GM21423 (cell line): ENCODE results near the gene HEBP1.
"Not testable (repeated sequence)": the region's sequence is repeated elsewhere in the genome, so short reads cannot be mapped to it uniquely, and the experiment has no call there.

Source experiments
- ATAC-seq: cut with Tn5 transposase; IDR thresholded peaks from one replicate; pipeline ENCODE4 v1.9.1; 2021; ENCODE audit warnings: mild to moderate bottlenecking, moderate library complexity; ENCODE audit not compliant: unreplicated experiment

Gene HEBP1, protein sequence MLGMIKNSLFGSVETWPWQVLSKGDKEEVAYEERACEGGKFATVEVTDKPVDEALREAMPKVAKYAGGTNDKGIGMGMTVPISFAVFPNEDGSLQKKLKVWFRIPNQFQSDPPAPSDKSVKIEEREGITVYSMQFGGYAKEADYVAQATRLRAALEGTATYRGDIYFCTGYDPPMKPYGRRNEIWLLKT

DNA sequence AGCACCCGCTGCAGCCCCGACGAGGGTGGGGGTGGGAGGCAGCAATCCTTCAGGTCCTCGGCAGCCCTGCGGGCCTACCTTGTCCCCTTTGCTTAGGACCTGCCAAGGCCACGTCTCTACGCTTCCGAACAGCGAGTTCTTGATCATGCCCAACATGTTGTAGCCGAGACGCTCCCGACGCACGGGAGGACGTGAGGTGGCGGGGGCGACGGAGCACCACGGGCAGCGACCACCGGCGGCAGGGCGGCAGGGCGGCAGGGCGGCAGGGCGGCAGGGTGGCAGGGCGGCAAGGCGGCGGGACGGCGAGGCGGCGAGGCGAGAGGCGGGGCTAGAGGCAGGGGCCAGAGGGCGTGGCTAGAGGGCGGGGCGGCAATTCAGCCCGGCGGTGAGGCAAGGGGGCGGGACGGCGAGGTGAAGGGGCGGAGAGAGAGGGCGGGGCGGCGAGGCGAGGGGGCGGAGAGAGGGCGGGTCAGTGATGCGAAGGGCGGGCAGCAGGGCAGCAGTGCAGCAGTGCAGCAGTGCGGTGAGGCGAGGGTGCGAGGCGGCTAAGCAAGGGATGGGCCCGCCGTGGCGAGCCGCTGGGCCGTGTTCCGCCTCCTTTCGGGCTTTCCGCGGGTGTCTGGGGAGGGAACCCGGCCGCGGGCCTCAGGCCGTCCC, at the start of gene HEBP1:
Gene HEBP1, minus strand, starts transcription at position 307 of the 657 bp plus-strand sequence. Its CDS starts 151 bp downstream, at position 156.
- ATAC-seq, result peak; percentile 90

DNA sequence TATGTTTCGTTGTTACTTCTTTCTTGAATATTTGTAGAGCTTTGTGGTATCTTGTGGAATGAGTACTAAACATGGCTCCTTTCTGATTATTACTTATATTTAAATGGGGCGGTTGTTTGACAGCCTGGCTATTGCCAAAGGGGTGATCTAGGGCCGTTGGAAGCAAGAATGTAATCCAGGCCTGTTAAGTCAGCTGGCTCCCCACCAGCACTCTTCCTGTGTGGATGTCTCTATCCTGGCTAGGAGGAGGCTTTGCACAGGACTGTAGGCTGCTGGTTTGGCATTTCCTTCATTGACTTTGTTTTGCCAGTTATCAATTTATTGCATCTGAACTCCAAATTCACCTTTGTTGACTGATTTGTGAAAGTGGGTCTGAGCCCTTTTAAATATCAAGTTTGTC, 49.8 kb upstream of the HEBP1 start:
- no peak for ATAC-seq

DNA sequence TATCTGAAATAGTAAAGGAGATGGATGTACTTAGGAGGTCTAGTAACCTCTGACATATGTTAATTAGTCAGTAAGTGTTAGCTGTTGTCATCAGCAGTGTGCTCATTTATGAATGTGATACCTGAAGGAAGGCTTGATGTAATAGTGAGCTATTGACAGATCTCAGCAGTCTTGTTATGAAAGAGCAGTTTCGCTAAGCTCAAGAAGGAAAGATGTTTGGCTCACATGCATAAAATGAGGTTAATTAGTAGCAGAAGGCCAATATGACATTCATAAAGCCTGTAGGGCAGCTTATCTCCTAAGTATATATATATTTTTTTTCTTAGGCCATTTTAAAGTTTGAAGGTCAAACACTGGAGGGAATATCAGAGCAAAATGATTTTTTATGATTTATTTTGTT, 46.9 kb upstream of the HEBP1 start:
- no peak for ATAC-seq

DNA sequence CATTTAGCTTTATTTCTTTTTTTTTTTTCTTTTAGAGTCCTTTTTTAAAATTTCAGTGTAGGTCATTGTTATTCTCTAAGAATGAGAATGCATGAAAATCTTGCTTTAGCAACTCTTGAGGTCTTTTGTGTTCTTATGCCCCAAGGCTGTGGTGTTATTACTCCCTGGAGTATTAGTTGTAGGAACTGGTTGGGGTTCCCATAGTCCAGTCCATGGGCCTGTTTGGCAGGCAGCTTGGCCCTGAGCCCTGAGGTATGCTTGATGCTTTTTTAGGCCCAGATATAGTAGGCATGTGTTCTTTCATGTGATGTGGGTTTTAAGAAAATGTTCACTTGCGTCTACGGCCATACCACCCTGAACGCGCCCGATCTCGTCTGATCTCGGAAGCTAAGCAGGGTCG, 45.8 kb upstream of the HEBP1 start:
- no peak for ATAC-seq

DNA sequence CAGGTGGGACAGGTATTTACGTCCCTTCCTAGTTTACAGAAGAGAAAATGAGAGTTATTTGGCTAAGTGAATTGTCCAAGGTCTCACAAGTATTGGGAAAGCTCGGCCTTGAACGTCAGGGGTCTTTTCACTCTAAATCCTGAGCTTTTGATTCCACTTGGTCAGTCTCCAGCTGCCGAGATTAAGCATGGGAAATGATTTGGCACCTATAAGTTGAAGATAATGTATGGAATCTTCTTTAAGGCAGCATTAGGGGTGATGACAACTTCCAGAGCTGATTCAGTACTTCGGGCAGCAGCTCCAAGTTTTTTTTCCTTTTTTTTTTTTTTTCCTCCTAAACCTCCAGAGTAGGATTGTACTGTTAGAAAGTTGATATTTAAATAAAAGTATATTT, 44.8 kb upstream of the HEBP1 start:
- no peak for ATAC-seq

DNA sequence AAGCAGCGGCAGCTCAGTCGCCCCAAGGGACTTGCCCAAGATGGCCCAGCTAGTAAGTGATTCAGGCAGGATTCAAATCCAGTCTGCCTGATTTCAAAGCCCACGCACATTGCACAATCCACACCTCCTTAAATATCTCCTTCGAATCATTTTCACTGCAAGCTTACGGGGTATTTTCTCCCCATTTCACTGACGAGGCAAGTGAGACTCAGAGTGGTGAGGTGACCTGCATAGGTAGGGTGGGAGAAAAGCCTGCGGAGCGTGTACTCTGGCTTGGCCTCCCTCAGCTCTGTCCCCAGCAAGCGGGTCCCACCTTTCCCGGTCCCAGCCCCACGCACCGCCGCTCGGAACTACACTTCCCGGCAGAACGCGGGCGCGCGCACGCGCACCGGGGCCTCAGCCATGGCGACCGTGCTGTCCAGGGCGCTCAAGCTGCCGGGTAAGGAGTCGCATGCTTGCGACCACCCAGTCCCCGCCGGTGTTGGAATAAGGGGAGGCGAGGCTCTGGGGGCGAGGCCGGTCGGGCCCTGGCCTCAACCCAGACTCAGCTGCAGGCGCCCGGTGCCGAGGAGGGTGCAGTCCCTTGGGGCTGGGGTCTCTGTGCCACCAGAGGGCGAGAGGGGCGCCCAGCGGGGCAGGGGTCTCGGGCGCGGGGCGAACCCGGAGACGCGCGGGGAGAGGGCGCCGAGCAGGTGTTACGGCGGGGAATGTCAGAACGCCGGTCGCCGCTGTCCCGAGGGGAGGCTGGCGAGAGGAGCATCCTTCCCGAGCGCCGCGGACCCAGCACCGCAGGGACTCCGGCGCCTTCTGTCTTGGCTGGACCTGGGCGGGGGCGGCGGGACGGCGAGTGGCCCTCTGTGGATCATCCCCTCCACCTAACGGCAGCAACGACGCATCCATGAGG, 44.2 kb upstream of the HEBP1 start, which contains the start of gene FAM234B:
Gene FAM234B, plus strand, starts transcription at position 380 of the 904 bp plus-strand sequence. Its CDS starts 23 bp downstream, at position 403.
- peak; percentile 92 for ATAC-seq

DNA sequence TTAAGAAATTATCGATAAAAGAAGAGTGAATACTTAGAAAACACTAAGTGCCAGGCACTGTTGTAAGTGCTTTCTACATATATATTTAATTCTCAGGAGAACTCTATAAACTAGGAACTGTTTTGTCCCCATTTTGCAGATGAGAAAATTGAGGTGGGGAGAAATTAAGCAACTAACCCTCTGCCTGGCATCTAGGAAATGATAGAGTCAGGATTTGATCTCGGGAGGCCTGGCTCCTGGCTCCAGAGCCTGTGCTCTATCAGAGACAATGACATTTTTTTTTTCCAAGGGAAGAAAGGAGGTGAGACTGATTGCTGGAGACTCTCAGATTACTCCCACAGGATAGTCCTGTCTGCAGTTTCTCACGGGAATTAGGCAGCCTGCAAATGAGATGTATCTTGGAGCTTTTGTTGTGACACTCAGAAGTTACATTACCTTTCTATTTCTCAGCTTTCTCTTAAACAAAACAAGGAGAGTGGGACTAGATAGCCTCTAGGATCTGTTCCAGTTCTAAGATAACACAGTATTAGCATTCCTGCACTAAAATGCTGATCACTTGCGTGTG, 42.7 kb upstream of the HEBP1 start:
- no peak for ATAC-seq

DNA sequence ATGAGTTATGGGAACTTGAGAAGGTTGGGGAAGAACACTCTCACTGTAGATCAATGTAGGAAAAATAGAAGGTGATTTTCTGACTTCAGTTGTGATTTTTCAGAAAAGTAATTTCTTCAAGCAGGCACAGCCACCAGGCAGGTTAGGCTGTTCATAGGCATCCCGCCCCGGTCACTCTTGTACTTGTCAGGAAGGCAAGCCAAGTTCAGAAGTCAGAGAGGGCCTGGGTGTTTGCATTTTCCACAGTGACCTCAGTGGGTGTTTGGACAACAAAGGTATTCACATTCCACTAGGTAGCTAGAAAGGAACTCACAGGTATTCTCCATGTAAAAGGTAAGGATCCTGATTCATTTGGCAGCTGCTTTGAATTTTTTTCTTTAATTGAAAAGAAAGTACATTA, 41.2 kb upstream of the HEBP1 start:
- ATAC-seq, result no peak

DNA sequence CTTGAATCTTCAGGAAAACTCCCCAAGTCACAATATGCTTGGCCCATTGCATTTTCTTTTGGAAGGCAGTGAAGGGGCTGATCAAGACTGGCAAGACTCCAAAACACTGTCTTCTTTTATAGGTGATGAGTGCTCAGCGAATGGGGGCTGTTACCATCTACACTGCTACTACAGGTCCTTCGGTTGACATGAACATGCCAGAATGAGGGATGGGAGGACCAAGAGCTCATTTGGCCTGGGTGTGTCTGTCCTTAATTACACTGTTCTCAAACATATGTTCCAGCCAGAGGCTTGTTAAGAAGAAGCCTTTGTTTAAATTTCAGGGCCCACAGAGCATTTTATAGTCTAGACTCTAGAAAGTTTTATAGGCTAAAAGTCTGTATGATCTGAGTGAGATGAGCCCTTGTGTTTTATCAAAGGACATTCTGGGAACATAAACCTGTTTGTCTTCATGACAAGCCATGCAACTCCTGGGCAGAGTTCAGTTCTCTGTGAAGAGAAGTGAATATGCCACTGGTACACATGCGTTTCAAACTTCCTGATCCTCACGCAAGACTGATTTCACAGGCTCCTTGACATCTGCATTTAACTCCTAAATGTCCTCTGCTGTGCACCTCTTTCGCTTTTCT, 39.4 kb upstream of the HEBP1 start:
- no peak for ATAC-seq

DNA sequence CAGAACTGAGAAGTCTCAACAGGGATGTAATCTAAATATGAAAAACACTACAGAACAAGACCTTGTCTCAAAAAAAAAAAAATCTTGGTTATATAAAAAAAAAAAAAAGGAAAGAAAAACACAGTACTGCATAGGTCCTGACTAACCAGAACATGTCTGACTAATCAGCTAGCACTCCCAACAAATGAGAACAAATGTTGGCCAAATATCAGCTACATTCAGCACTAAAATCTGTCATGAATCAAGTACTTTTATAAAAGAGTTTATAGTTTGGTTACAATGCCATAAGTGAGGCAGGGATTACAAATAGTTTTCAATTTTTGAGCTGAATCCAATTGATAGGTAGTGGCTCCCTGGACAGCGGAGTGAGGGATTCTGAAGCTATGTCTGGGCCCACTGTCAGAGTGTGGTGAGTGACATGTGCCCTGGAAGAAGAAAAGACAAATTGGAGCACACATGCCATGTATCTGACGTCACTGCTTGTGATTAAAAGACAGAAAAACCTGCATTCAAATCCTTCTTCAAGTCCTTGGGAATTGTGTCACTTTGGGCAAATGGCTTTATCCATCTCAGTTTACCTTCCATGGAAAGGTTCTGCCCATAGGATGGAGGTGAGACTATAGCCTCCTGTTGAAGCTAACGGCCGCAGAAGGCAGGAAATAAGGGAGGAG, 38.6 kb upstream of the HEBP1 start:
- no peak for ATAC-seq

DNA sequence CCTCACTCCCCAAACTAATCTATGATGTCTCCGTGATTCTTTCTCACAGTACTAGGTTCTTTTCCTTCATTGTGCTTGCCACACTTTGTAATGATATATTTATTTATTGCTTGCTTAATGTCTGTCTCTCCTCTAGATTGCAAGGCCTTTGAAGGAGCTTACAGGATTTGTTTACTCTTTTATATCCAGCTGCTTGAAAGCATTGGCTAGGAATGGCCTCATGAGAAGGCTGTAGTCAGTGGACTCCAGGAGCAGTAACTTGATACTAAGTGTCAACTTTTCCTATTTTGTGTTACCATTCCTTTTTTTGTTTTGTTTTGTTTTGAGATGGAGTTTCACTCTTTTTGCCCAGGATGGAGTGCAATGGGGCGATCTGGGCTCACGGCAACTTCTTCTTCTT, 36.8 kb upstream of the HEBP1 start:
- ATAC-seq, result no peak

DNA sequence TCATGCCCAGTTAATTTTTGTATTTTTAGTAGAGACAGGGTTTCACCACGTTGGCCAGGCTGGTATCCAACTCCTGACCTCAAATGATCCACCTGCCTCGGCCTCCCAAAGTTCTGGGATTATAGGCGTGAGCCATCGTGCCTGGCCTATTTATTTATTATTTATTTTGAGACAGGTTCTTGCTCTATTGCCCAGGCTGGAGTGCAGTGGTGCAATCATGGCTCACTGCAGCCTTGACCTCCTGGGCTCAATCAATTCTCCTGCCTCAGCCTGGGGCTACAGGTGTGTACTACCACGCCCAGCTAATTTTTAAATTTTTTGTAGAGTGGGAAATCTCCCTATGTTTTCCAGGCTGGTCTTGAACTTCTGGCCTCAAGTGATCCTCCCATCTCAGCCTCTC, 35.3 kb upstream of the HEBP1 start:
- not testable (repeated sequence) for ATAC-seq

DNA sequence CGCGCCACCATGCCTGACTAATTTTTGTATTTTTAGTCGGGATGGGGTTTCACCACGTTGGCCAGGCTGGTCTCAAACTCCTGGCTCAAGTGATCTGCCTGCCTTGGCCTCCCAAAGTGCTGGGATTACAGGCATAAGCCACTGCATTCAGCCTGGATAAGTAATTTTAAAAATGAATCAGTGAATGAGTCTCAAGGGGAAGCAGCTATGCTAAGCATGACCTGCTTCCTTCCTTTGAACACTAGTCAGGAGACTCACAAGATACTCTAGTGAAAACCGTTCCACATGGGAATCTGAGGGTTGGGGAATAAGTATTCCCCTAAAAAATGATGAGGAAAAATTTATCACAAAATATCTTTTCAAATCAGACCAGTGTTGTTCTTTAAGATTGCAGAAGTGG, 33.4 kb upstream of the HEBP1 start:
- no peak for ATAC-seq

DNA sequence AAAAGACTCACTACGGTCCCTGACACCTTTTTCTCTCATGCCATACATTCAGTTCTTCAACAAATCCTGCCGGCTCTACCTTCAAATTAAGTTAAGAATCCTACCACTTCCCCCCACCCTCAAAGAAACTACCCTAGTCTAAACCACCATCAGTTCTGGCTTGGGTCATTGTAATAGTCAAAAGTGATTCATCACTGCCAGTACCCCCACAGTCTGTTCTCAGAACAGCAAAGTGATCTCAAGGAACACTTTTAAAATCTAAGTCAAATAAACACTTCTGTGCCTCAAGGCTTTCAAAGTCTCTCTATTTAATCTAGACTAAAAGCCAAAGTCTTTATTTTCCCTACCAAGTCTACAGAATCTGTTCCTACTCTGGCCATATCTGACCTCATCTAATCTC, 32.1 kb upstream of the HEBP1 start:
- no peak for ATAC-seq

DNA sequence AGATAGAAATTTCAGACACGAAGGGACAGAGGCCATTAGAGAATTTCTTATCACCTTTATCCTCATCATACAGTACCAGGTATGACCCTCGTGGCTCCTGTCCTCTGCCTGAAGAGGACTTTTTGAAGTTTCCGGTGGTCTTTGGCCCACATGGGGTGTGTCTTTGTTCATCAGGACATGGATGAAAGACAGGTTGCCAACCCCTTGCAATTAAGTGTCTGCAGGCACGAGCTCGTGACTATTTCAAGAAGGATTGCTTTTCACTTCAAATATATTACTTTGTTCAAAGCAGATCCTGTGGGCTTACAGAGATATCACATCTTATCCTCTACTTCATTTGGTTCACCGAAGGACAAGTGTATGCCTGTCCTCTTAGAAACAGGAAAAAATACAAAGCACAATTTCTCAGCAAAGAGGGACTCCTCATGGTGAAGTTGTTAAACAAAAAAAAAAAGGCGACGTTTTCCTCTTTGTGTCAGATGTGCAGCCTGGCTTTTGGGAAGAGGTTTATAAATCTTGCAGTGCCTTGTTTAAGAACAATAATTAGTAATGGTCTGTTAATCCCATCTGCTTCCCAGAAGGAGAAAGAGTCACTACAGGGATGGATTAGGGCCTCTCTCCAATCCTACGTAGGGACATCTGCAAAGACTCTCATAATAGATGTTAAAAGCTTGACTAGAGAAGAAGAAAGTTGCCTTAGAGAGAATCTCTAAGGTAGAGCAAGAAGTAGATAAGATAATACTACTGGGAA, 30.7 kb upstream of the HEBP1 start:
- ATAC-seq, result no peak

DNA sequence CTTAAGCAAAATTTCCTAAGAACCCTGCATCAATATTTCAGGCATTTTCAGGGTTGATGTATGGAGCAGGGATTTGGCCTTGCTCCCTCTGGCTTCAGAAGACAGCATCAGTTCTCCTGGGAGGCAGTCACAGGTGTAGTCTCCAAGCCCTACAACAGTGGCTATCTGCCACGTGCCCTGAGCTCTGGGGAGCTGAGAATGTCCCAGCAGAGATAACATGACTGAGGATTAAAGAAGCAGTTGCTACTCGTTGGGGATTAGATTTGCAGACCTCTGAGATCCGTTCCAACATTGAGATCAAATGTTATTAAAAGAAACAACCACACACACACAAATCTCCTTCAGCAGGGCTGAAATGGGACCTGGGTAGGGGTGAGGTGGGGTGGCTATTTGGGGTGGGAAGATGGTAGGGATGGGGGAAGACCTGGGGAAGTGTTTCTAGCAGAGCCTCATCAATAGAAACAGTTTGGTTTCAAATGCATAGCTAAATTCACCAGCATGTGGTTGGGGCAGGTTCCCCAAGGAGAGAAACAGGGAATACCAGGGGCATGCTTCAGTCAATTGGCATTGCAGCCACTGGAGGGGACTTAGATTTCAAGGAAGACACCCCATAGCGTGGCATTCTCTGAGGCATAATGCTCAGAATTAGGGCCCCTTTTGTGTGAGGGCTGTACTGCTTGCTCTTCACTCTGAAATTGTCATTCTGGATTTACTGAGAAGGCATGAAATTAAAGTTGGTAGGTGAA, 28.9 kb upstream of the HEBP1 start:
- no peak for ATAC-seq

DNA sequence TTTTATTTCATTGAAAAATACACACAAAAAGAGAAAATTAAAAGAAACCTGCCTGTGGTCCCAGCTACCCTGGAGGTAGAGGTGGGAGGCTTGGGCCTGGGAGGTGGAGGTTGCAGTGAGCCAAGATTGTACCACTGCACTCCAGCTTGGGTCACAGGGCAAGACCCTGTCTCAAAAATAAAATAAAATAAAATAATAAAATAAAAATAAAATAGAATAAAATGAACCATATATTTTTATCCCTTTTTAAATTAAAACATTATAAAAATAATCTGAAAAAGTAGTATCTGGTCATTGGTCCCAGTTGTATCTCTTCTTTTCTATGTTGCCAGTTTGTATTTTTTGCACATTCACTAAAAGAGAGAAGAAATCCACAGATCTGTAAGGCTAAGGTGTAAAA, 27.4 kb upstream of the HEBP1 start:
- ATAC-seq, result no peak

DNA sequence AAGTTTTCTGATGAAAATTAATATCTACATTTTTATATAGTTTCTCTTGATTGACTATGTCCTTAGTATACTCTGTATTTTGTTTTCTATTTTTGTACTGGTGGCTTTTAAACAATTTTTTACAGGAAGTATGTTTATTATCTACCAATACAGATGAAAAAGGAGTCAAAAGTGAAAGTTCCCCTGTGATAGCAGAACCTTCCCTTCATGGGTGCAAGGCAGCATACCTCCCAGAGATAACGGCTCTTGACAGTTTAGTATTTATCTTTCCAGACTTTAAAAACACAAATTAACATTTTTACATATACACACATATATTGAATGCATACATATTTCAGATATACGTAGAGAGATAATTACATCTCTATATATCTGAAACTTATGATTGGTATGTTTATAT, 27.0 kb upstream of the HEBP1 start:
- ATAC-seq, result no peak

DNA sequence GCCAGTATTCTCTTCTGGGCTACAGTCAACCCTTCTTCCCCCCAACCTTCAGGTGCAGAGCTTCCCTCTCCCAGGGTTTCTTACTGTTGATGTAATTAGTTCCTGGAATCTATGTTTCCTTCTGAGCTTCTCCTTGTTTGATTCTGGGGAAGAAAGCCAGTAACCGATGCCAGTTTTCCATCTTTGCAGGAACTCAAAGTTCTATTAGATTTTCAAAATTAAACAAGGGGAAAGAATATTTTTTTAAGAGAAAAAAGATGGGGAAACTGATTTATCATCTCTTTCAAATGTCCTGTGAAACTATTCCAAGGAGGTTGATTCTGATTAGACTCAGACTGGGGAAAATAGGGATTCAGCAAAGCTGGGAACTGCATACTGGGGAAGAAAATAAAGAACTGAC, 26.2 kb upstream of the HEBP1 start:
- no peak for ATAC-seq
